Keratinocyte (primary cell): Measurements from ENCODE around the gene CACNA2D4. TPM values are rescaled to one million over a fixed set of nuclear protein-coding genes. Genes with fewer than 3 reads are reported as not detected.

Source experiments
- DNase-seq: peaks from one replicate; pipeline ENCODE4 v3.0.0-alpha.2; 2011; ENCODE audit warnings: low read depth, missing footprints, low spot score
- FAIRE-seq: peaks from 2 replicates; lab custom pipeline; 2011; peaks lifted over from hg19 to GRCh38; lab: Jason Lieb, UNC
- H2AFZ ChIP-seq: 2 replicates; pipeline ENCODE4 v1.6.0; 2012; ENCODE audit warnings: low read length, control low read depth, inconsistent platforms; ENCODE audit not compliant: control insufficient read depth
- H3K27ac ChIP-seq: 2 replicates; pipeline ENCODE4 v1.5.1; 2011; ENCODE audit warnings: low read length; ENCODE audit not compliant: control insufficient read depth, insufficient read depth
- H3K27me3 ChIP-seq: 3 replicates; pipeline ENCODE4 v1.6.0; 2011; ENCODE audit warnings: low read length; ENCODE audit not compliant: control insufficient read depth, insufficient read depth; ENCODE audit errors: extremely low read depth
- H3K36me3 ChIP-seq, 2 experiments: 2 replicates in 1 of 2; 3 replicates in 1 of 2; pipeline ENCODE4 v1.5.1; 2011; ENCODE audit warnings: low read length in 2 of 2, mild to moderate bottlenecking in 1 of 2; ENCODE audit not compliant: control insufficient read depth in 2 of 2, insufficient read depth in 2 of 2; ENCODE audit errors: extremely low read depth in 1 of 2
- H3K4me1 ChIP-seq: 3 replicates; pipeline ENCODE4 v1.5.1; 2011; ENCODE audit warnings: low read length; ENCODE audit not compliant: control insufficient read depth, insufficient read depth; ENCODE audit errors: extremely low read depth
- H3K4me2 ChIP-seq: 3 replicates; pipeline ENCODE4 v1.6.0; 2011; ENCODE audit warnings: low read depth, low read length; ENCODE audit not compliant: control insufficient read depth, insufficient read depth; ENCODE audit errors: extremely low read depth
- H3K4me3 ChIP-seq, 3 experiments: fragments of 200-600 bp in 1 of 3; sonication (generic) in 1 of 3; 2 replicates in 2 of 3; 3 replicates in 1 of 3; pipeline ENCODE4 v1.5.1; 2011 to 2016; ENCODE audit warnings: low read length in 3 of 3, mild to moderate bottlenecking in 3 of 3, control low read depth in 2 of 3, inconsistent platforms in 1 of 3, low read depth in 1 of 3, mixed read lengths in 1 of 3, mixed run types in 1 of 3, moderate library complexity in 1 of 3; ENCODE audit not compliant: control insufficient read depth in 2 of 3, insufficient read depth in 2 of 3; ENCODE audit errors: extremely low read depth in 1 of 3
- H3K79me2 ChIP-seq: 2 replicates; pipeline ENCODE4 v1.6.0; 2012; ENCODE audit warnings: low read length; ENCODE audit not compliant: control insufficient read depth, insufficient read depth
- H3K9ac ChIP-seq: 3 replicates; pipeline ENCODE4 v1.6.0; 2011; ENCODE audit warnings: low read length; ENCODE audit not compliant: control insufficient read depth, insufficient read depth; ENCODE audit errors: extremely low read depth
- H3K9me1 ChIP-seq: 3 replicates; pipeline ENCODE4 v1.6.0; 2011; ENCODE audit warnings: low read length; ENCODE audit not compliant: control insufficient read depth, insufficient read depth; ENCODE audit errors: extremely low read depth
- H3K9me3 ChIP-seq: 2 replicates; pipeline ENCODE4 v1.5.1; 2012; ENCODE audit warnings: low read depth, low read length; ENCODE audit not compliant: control insufficient read depth
- H4K20me1 ChIP-seq: 3 replicates; pipeline ENCODE4 v1.6.0; 2011; ENCODE audit warnings: low read length; ENCODE audit not compliant: control insufficient read depth, insufficient read depth; ENCODE audit errors: extremely low read depth
- EZH2 ChIP-seq: IDR thresholded peaks from one replicate; pipeline ENCODE4 v1.6.1; 2012; ENCODE audit warnings: inconsistent platforms, mild to moderate bottlenecking, low read length, moderate library complexity
- dilution Hi-C: fragments of 300-500 bp; cut with MboI; formaldehyde crosslinking; loops from one replicate; pipeline ENCODE4 v1.7.0; 2020; ENCODE audit warnings: low sequenced_read_pairs; ENCODE audit not compliant: extremely low pct_ligation_motif_present
- polyA plus RNA-seq, 5 experiments: library from polyadenylated mRNA; depleted of rRNA in 3 of 5; stranded (reverse) in 3 of 5; stranded (forward) in 1 of 5; unstranded in 1 of 5; fragments of >200 nt; gene quantifications; 1 replicate in 1 of 5; 2 replicates in 3 of 5; 3 replicates in 1 of 5; pipeline versions ENCODE4 v1.2.1 to v1.2.3, GENCODE V29; 2011 to 2012; ENCODE audit warnings: missing spikeins in 2 of 5, low read depth in 1 of 5, low replicate concordance in 1 of 5
- TF ChIP-seq, protein P1 (sequence below), 3 experiments: IDR thresholded peaks in 1 of 3; conservative IDR thresholded peaks in 1 of 3; optimal IDR thresholded peaks in 1 of 3; 2 replicates in 2 of 3; 3 replicates in 1 of 3; pipeline versions ENCODE3 to v1.5.1; 2011; ENCODE audit warnings: low read length in 3 of 3, mild to moderate bottlenecking in 3 of 3, moderate library complexity in 2 of 3, control low read depth in 1 of 3, inconsistent platforms in 1 of 3; ENCODE audit not compliant: insufficient read depth in 2 of 3; ENCODE audit errors: extremely low read depth in 1 of 3

The CACNA2D4 gene
- polyA plus RNA-seq, 1 donor (not counting 4 experiments of a cell fraction or from before 2014, with no cell fraction given): 0.09 TPM

DNA sequence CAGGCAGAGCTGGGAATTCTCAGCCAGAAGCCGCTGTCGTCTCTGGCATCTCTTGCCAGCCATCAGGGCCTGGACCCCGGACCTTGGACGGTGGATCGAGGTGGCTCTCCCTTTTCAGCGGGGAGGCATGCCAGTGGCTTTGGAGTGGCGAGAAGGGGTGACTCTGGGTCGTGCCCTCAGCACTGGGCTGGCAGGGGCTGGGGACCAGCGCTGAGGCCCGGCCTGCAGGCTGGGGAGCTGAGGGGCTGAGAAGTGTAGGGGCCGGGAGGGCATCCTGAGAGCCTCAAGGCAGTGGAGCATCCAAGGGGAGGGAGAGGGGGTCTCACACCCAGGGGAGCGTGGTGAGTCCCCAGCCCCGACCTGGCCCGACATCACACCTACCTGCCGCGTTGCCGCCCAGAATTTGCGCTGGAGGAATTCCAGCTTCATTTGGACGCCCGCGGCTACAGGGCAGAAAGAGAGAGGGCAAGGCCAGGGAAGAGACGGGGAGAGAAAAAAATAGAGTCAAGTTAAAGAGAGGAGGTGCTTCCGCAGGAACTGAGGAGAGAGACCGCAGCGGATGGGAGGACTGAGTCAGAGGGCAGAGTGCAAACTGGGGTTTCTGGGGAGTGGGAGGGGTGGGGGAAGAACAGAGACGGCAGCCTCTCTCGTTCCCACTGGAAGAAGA, 107.0 kb downstream of the CACNA2D4 start:
- no peaks in the 10 kb centered on the region for H4K20me1 ChIP-seq
- no peak for FAIRE-seq
- peaks cover 17% of the 10 kb centered on the region for H3K27me3 ChIP-seq
- dilution Hi-C loops: no loop called here
- no peaks in the 10 kb centered on the region for H3K9me1 ChIP-seq
- H3K4me1 ChIP-seq: no peaks in the 10 kb centered on the region
- no peak overlapping the region for H3K4me3 ChIP-seq
- no peaks in the 10 kb centered on the region for H3K36me3 ChIP-seq
- no peak overlapping the region for H2AFZ ChIP-seq
- no peak overlapping the region for H3K4me2 ChIP-seq
- no peak for DNase-seq
- H3K9me3 ChIP-seq: no peaks in the 10 kb centered on the region
- H3K9ac ChIP-seq: no peak overlapping the region
- no peak for TF ChIP-seq EZH2
- TF ChIP-seq, protein P1, sequence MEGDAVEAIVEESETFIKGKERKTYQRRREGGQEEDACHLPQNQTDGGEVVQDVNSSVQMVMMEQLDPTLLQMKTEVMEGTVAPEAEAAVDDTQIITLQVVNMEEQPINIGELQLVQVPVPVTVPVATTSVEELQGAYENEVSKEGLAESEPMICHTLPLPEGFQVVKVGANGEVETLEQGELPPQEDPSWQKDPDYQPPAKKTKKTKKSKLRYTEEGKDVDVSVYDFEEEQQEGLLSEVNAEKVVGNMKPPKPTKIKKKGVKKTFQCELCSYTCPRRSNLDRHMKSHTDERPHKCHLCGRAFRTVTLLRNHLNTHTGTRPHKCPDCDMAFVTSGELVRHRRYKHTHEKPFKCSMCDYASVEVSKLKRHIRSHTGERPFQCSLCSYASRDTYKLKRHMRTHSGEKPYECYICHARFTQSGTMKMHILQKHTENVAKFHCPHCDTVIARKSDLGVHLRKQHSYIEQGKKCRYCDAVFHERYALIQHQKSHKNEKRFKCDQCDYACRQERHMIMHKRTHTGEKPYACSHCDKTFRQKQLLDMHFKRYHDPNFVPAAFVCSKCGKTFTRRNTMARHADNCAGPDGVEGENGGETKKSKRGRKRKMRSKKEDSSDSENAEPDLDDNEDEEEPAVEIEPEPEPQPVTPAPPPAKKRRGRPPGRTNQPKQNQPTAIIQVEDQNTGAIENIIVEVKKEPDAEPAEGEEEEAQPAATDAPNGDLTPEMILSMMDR (optimal IDR thresholded peaks at IDR 0.05 in 1 of 3, IDR thresholded peaks at IDR 0.05 in 1 of 3, conservative IDR thresholded peaks at IDR 0.05 in 1 of 3; ENCODE audit: extremely low read depth in 1 of 3, insufficient read depth in 2 of 3, low read length in 3 of 3): no peak
- no peaks in the 10 kb centered on the region for H3K79me2 ChIP-seq
- H3K27ac ChIP-seq: no peak overlapping the region

DNA sequence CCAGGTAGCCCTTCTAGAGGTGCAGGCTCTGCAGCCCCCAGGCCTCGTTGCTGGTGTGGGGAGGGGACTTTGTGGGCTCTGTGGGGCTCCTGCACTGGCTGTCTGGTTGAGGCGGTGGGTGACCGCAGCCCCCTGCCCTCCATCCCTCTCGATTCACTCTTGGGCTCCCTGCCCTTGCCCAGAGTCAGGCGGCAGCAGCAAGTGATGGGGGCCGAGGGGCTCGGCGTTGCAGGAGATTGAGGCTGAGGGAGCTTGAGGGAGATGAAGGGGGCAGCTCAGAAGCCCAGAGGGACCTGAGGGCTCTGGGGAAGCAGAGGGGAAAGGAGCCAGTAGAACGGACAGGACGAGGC, 107.5 kb downstream of the CACNA2D4 start:
- dilution Hi-C loops: no loop called here
- no peak overlapping the region for H3K9ac ChIP-seq
- FAIRE-seq: no peak

More for the DNA sequence above, 107.5 kb downstream of the CACNA2D4 start:
- no peaks in the 10 kb centered on the region for H3K36me3 ChIP-seq
- H3K27ac ChIP-seq: no peak overlapping the region
- no peaks in the 10 kb centered on the region for H3K4me1 ChIP-seq
- no peak overlapping the region for H2AFZ ChIP-seq
- H4K20me1 ChIP-seq: no peaks in the 10 kb centered on the region
- TF ChIP-seq EZH2: no peak
- TF ChIP-seq, protein P1 (optimal IDR thresholded peaks at IDR 0.05 in 1 of 3, IDR thresholded peaks at IDR 0.05 in 1 of 3, conservative IDR thresholded peaks at IDR 0.05 in 1 of 3; ENCODE audit: extremely low read depth in 1 of 3, insufficient read depth in 2 of 3, low read length in 3 of 3): no peak
- no peaks in the 10 kb centered on the region for H3K9me3 ChIP-seq
- no peak overlapping the region for H3K4me3 ChIP-seq
- H3K27me3 ChIP-seq: peaks cover 17% of the 10 kb centered on the region
- DNase-seq: no peak
- no peaks in the 10 kb centered on the region for H3K9me1 ChIP-seq
- no peaks in the 10 kb centered on the region for H3K79me2 ChIP-seq
- no peak overlapping the region for H3K4me2 ChIP-seq
